LNCAP (cell line): ENCODE data around the gene ACP7.

ENCODE experiments used
- TF ChIP-seq, protein P1 (sequence below): fragments of 450-650 bp; IDR thresholded peaks from 2 replicates; pipeline ENCODE4 v1.5.1; 2017; ENCODE audit warnings: mild to moderate bottlenecking

Gene ACP7

GRCh38 chr19:39086386-39086785, 2.2 kb downstream of the ACP7 start:
- TF ChIP-seq, protein P1, sequence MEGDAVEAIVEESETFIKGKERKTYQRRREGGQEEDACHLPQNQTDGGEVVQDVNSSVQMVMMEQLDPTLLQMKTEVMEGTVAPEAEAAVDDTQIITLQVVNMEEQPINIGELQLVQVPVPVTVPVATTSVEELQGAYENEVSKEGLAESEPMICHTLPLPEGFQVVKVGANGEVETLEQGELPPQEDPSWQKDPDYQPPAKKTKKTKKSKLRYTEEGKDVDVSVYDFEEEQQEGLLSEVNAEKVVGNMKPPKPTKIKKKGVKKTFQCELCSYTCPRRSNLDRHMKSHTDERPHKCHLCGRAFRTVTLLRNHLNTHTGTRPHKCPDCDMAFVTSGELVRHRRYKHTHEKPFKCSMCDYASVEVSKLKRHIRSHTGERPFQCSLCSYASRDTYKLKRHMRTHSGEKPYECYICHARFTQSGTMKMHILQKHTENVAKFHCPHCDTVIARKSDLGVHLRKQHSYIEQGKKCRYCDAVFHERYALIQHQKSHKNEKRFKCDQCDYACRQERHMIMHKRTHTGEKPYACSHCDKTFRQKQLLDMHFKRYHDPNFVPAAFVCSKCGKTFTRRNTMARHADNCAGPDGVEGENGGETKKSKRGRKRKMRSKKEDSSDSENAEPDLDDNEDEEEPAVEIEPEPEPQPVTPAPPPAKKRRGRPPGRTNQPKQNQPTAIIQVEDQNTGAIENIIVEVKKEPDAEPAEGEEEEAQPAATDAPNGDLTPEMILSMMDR, result no peak

- TF ChIP-seq, protein P1, result no peak
Observed at GRCh38 chr19:39087907-39088686, 3.9 kb downstream of the ACP7 start.

- TF ChIP-seq, protein P1, result no peak
Observed at GRCh38 chr19:39090881-39091280, 6.7 kb downstream of the ACP7 start.

- TF ChIP-seq, protein P1, result no peak
Observed at GRCh38 chr19:39097299-39097698, 13.1 kb downstream of the ACP7 start.

- TF ChIP-seq, protein P1, result no peak
Observed at GRCh38 chr19:39097721-39098120, 13.6 kb downstream of the ACP7 start.

DNA sequence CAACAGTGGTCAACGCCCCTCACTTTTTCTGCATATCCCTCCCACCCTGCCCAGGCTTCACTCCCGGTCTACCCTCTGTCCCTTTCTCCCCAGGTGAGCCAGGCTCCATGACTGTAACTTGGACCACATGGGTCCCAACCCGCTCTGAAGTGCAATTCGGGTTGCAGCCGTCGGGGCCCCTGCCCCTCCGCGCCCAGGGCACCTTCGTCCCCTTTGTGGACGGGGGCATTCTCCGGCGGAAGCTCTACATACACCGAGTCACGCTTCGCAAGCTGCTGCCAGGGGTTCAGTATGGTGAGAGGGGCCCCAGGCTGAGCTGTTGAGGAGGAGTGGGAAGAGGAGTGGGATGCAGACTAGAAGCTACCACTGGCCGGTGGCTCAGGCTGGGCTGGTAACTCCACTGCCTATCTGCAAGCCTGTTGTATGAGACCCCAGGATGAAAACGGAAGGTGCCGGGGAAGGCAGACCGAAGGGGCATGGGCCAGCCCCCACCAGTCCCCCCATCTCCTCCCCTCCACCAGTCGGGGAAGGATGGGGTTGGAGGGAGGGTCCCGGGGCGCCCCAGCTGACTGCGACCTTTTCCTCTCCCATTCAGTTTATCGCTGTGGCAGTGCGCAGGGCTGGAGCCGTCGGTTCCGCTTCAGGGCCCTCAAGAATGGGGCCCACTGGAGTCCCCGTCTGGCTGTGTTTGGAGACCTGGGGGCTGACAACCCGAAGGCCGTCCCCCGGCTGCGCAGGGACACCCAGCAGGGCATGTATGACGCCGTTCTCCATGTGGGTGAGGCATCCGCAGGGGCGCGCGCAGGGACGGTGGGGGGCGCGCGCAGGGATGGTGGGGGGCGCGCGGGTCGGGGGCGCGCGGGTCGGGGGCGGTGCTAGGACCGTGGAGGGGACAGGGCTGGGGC, 14.4 kb downstream of the ACP7 start:
- TF ChIP-seq, protein P1, result no peak

- TF ChIP-seq, protein P1, result no peak
Observed at GRCh38 chr19:39099341-39099740, 15.2 kb downstream of the ACP7 start.
